ENCODE results near the gene HEPH.

HEPH gene

GRCh38 chrX:66149519-66149918 is 14.5 kb upstream of the HEPH start:
- no peaks in the 10 kb centered on the region for H3K9me2 ChIP-seq (ENCODE audit: low read depth, low read length)
- H3K4me2 ChIP-seq (ENCODE audit: low read length): no peak overlapping the region
- no peaks in the 10 kb centered on the region for H3K9me3 ChIP-seq (ENCODE audit: low read length)
- H3K9ac ChIP-seq (ENCODE audit: low read length): no peak overlapping the region
- H4K20me1 ChIP-seq (ENCODE audit: insufficient read depth, low read length): no peaks in the 10 kb centered on the region
- H3K4me1 ChIP-seq (ENCODE audit: insufficient read depth, low read length, severe bottlenecking): no peaks in the 10 kb centered on the region
- TF ChIP-seq CTCF (IDR thresholded peaks at IDR 0.05; ENCODE audit: low read length): no peak
- no peak for TF ChIP-seq EZH2 (IDR thresholded peaks at IDR 0.05; ENCODE audit: borderline replicate concordance, low read length)
- no peaks in the 10 kb centered on the region for H3K79me2 ChIP-seq (ENCODE audit: insufficient read depth, low read length)
- H3K27ac ChIP-seq (ENCODE audit: low read depth, low read length, poor library complexity, severe bottlenecking): no peak overlapping the region
- H3F3A ChIP-seq (ENCODE audit: insufficient read depth, low read length): no peaks in the 10 kb centered on the region
- no peak overlapping the region for H3K4me3 ChIP-seq (ENCODE audit: low read depth, low read length, poor library complexity, severe bottlenecking)
- H2AFZ ChIP-seq (ENCODE audit: low read length): no peak overlapping the region
- H3K36me3 ChIP-seq (ENCODE audit: insufficient read depth, low read length): no peaks in the 10 kb centered on the region
- no peaks in the 10 kb centered on the region for H3K27me3 ChIP-seq (ENCODE audit: insufficient read depth, low read length)

GRCh38 chrX:66150163-66150562 is 13.9 kb upstream of the HEPH start:
- H3K9ac ChIP-seq (ENCODE audit: low read length): no peak overlapping the region
- no peaks in the 10 kb centered on the region for H3K9me3 ChIP-seq (ENCODE audit: low read length)
- H3K4me2 ChIP-seq (ENCODE audit: low read length): no peak overlapping the region
- H2AFZ ChIP-seq (ENCODE audit: low read length): no peak overlapping the region
- H3K4me1 ChIP-seq (ENCODE audit: insufficient read depth, low read length, severe bottlenecking): no peaks in the 10 kb centered on the region
- no peaks in the 10 kb centered on the region for H3K36me3 ChIP-seq (ENCODE audit: insufficient read depth, low read length)
- TF ChIP-seq EZH2 (IDR thresholded peaks at IDR 0.05; ENCODE audit: borderline replicate concordance, low read length): no peak
- TF ChIP-seq CTCF (IDR thresholded peaks at IDR 0.05; ENCODE audit: low read length): no peak
- H3K9me2 ChIP-seq (ENCODE audit: low read depth, low read length): no peaks in the 10 kb centered on the region
- no peak overlapping the region for H3K27ac ChIP-seq (ENCODE audit: low read depth, low read length, poor library complexity, severe bottlenecking)
- H3K27me3 ChIP-seq (ENCODE audit: insufficient read depth, low read length): no peaks in the 10 kb centered on the region
- no peaks in the 10 kb centered on the region for H3K79me2 ChIP-seq (ENCODE audit: insufficient read depth, low read length)
- H3K4me3 ChIP-seq (ENCODE audit: low read depth, low read length, poor library complexity, severe bottlenecking): no peak overlapping the region
- no peaks in the 10 kb centered on the region for H4K20me1 ChIP-seq (ENCODE audit: insufficient read depth, low read length)
- no peaks in the 10 kb centered on the region for H3F3A ChIP-seq (ENCODE audit: insufficient read depth, low read length)

GRCh38 chrX:66162331-66162822 is 1.7 kb upstream of the HEPH start:
- H2AFZ ChIP-seq (ENCODE audit: low read length): no peak overlapping the region
- H3K4me3 ChIP-seq (ENCODE audit: low read depth, low read length, poor library complexity, severe bottlenecking): no peak overlapping the region
- no peak overlapping the region for H3K9ac ChIP-seq (ENCODE audit: low read length)
- H3K4me1 ChIP-seq (ENCODE audit: insufficient read depth, low read length, severe bottlenecking): no peaks in the 10 kb centered on the region
- H3K36me3 ChIP-seq (ENCODE audit: insufficient read depth, low read length): no peaks in the 10 kb centered on the region
- no peaks in the 10 kb centered on the region for H4K20me1 ChIP-seq (ENCODE audit: insufficient read depth, low read length)
- H3K9me2 ChIP-seq (ENCODE audit: low read depth, low read length): no peaks in the 10 kb centered on the region
- no peaks in the 10 kb centered on the region for H3K27me3 ChIP-seq (ENCODE audit: insufficient read depth, low read length)
- no peak overlapping the region for H3K27ac ChIP-seq (ENCODE audit: low read depth, low read length, poor library complexity, severe bottlenecking)
- TF ChIP-seq EZH2 (IDR thresholded peaks at IDR 0.05; ENCODE audit: borderline replicate concordance, low read length): no peak
- TF ChIP-seq CTCF (IDR thresholded peaks at IDR 0.05; ENCODE audit: low read length): no peak
- H3K4me2 ChIP-seq (ENCODE audit: low read length): no peak overlapping the region
- H3K79me2 ChIP-seq (ENCODE audit: insufficient read depth, low read length): no peaks in the 10 kb centered on the region
- no peaks in the 10 kb centered on the region for H3F3A ChIP-seq (ENCODE audit: insufficient read depth, low read length)
- H3K9me3 ChIP-seq (ENCODE audit: low read length): no peaks in the 10 kb centered on the region
